Neural cell (in vitro differentiated cells): ENCODE data around the gene CD226. TPM values are rescaled to one million over a fixed set of nuclear protein-coding genes. Genes with fewer than 3 reads are reported as not detected.

Experiments used
- H2AFZ ChIP-seq: fragments of 200-600, 300-800 bp; sonication (generic), shearing (Covaris generic); 2 replicates; pipeline ENCODE4 v1.6.0; 2014; ENCODE audit warnings: low read depth, mild to moderate bottlenecking, antibody characterized with exemption, low read length, moderate library complexity
- H3F3A ChIP-seq: fragments of 200-600 bp; shearing (Covaris generic); 2 replicates; pipeline ENCODE4 v1.6.1; 2016; ENCODE audit warnings: mild to moderate bottlenecking, moderate library complexity, mixed read lengths, antibody characterized with exemption, low read length; ENCODE audit not compliant: insufficient read depth, poor library complexity, severe bottlenecking
- H3K27ac ChIP-seq: fragments of 200-600, 300-800 bp; sonication (generic), shearing (Covaris generic); 2 replicates; pipeline ENCODE4 v1.5.1; 2014; ENCODE audit warnings: mild to moderate bottlenecking, low read length, moderate library complexity
- H3K27me3 ChIP-seq: fragments of 300-800, 200-600 bp; sonication (generic), shearing (Covaris generic); 2 replicates; pipeline ENCODE4 v1.6.0; 2014; ENCODE audit warnings: mild to moderate bottlenecking, low read depth, low read length, moderate library complexity; ENCODE audit not compliant: insufficient read depth
- H3K36me3 ChIP-seq: fragments of 300-800, 200-600 bp; sonication (generic), shearing (Covaris generic); 2 replicates; pipeline ENCODE4 v1.5.1; 2014; ENCODE audit warnings: mild to moderate bottlenecking, antibody characterized with exemption, low read length, moderate library complexity; ENCODE audit not compliant: insufficient read depth
- H3K4me2 ChIP-seq: fragments of 300-800, 200-600 bp; sonication (generic), shearing (Covaris generic); 2 replicates; pipeline ENCODE4 v1.6.0; 2014; ENCODE audit warnings: mild to moderate bottlenecking, low read length
- H3K4me3 ChIP-seq: fragments of 300-800, 200-600 bp; sonication (generic), shearing (Covaris generic); 2 replicates; pipeline ENCODE4 v1.5.1; 2014; ENCODE audit warnings: mild to moderate bottlenecking, low read length, moderate library complexity
- H3K79me2 ChIP-seq: fragments of 200-600 bp; shearing (Covaris generic); replicated peaks from 2 replicates; pipeline ENCODE4 v1.6.0; 2014; ENCODE audit warnings: mild to moderate bottlenecking, low read length, moderate library complexity; ENCODE audit not compliant: insufficient read depth
- H3K9ac ChIP-seq: fragments of 300-800, 200-600 bp; sonication (generic), shearing (Covaris generic); 2 replicates; pipeline ENCODE4 v1.6.1; 2016; ENCODE audit warnings: mild to moderate bottlenecking, low read length, mixed read lengths
- H3K9me2 ChIP-seq: fragments of 200-600 bp; shearing (Covaris generic); 2 replicates; pipeline ENCODE4 v1.6.1; 2016; ENCODE audit warnings: mild to moderate bottlenecking, low read length, mixed read lengths; ENCODE audit not compliant: insufficient read depth
- H3K9me3 ChIP-seq: fragments of 200-600, 300-800 bp; sonication (generic), shearing (Covaris generic); 2 replicates; pipeline ENCODE4 v1.6.1; 2016; ENCODE audit warnings: mild to moderate bottlenecking, mixed run types, low read length, moderate library complexity, mixed read lengths
- H4K20me1 ChIP-seq: fragments of 200-600 bp; shearing (Covaris generic); 2 replicates; pipeline ENCODE4 v1.6.1; 2016; ENCODE audit warnings: mild to moderate bottlenecking, mixed run types; ENCODE audit not compliant: insufficient read depth
- EP300 ChIP-seq: fragments of 450-650 bp; conservative IDR thresholded peaks from 2 replicates; pipeline ENCODE4 v1.6.1; 2014; ENCODE audit warnings: antibody characterized with exemption, mild to moderate bottlenecking, moderate library complexity; ENCODE audit not compliant: poor library complexity, severe bottlenecking
- EZH2 ChIP-seq: fragments of 200-600, 300-800 bp; shearing (Covaris generic), sonication (generic); IDR thresholded peaks from 2 replicates; pipeline ENCODE4 v1.6.1; 2014; ENCODE audit warnings: antibody characterized with exemption, low read length, borderline replicate concordance, mild to moderate bottlenecking; ENCODE audit not compliant: insufficient read depth, poor library complexity, severe bottlenecking
- MXI1 ChIP-seq: fragments of 450-650 bp; conservative IDR thresholded peaks from 2 replicates; pipeline ENCODE4 v1.6.1; 2014; ENCODE audit warnings: antibody characterized with exemption, mild to moderate bottlenecking; ENCODE audit not compliant: poor library complexity, severe bottlenecking
- POLR2AphosphoS5 ChIP-seq: IDR thresholded peaks from 2 replicates; pipeline ENCODE4 v1.6.1; 2012
- RAD21 ChIP-seq: fragments of 450-650 bp; conservative IDR thresholded peaks from 2 replicates; pipeline ENCODE4 v1.6.1; 2014; ENCODE audit warnings: antibody characterized with exemption, mild to moderate bottlenecking, moderate library complexity
- SMC3 ChIP-seq: fragments of 450-650 bp; conservative IDR thresholded peaks from 2 replicates; pipeline ENCODE4 v1.6.1; 2014; ENCODE audit warnings: antibody characterized with exemption, mild to moderate bottlenecking, moderate library complexity; ENCODE audit not compliant: poor library complexity
- TAF1 ChIP-seq: IDR thresholded peaks from 2 replicates; pipeline ENCODE4 v1.6.1; 2012; ENCODE audit warnings: low read depth
- polyA plus RNA-seq: library from polyadenylated mRNA; depleted of rRNA; stranded (reverse); fragments of >200 nt; gene quantifications from 2 replicates; pipeline ENCODE4 v1.2.3, GENCODE V29; 2014
- TF ChIP-seq, protein P1 (sequence below): fragments of 450-650 bp; IDR thresholded peaks from 2 replicates; pipeline ENCODE4 v1.5.1; 2014; ENCODE audit warnings: antibody characterized with exemption, mild to moderate bottlenecking, moderate library complexity; ENCODE audit not compliant: poor library complexity, severe bottlenecking
- TF ChIP-seq, protein P2 (sequence below): IDR thresholded peaks from 2 replicates; pipeline ENCODE4 v1.6.1; 2012; ENCODE audit warnings: borderline replicate concordance

CD226 gene
- polyA plus RNA-seq, 1 donor from 2014 or later = 0.11 TPM

GRCh38 chr18:69845593-69846506 lies 101.8 kb downstream of the CD226 start:
- Histone ChIP-seq H3K4me2 (no peak overlapping the region), H3K27me3 (no peaks in the 10 kb centered on the region), H3K79me2 (no peaks in the 10 kb centered on the region), H3K9ac (no peak overlapping the region), H3K9me2 (no peaks in the 10 kb centered on the region), H2AFZ (no peak overlapping the region), H4K20me1 (no peaks in the 10 kb centered on the region), H3K36me3 (no peaks in the 10 kb centered on the region), H3K27ac (no peak overlapping the region), H3K9me3 (no peaks in the 10 kb centered on the region), H3K4me3 (no peak overlapping the region), H3F3A (no peaks in the 10 kb centered on the region)
- TF ChIP-seq EP300 (no peak), TAF1 (no peak), RAD21 (no peak), MXI1 (no peak), EZH2 (no peak), SMC3 (no peak), POLR2AphosphoS5 (no peak)
- TF ChIP-seq, protein P1, sequence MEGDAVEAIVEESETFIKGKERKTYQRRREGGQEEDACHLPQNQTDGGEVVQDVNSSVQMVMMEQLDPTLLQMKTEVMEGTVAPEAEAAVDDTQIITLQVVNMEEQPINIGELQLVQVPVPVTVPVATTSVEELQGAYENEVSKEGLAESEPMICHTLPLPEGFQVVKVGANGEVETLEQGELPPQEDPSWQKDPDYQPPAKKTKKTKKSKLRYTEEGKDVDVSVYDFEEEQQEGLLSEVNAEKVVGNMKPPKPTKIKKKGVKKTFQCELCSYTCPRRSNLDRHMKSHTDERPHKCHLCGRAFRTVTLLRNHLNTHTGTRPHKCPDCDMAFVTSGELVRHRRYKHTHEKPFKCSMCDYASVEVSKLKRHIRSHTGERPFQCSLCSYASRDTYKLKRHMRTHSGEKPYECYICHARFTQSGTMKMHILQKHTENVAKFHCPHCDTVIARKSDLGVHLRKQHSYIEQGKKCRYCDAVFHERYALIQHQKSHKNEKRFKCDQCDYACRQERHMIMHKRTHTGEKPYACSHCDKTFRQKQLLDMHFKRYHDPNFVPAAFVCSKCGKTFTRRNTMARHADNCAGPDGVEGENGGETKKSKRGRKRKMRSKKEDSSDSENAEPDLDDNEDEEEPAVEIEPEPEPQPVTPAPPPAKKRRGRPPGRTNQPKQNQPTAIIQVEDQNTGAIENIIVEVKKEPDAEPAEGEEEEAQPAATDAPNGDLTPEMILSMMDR = no peak
- TF ChIP-seq, protein P2, sequence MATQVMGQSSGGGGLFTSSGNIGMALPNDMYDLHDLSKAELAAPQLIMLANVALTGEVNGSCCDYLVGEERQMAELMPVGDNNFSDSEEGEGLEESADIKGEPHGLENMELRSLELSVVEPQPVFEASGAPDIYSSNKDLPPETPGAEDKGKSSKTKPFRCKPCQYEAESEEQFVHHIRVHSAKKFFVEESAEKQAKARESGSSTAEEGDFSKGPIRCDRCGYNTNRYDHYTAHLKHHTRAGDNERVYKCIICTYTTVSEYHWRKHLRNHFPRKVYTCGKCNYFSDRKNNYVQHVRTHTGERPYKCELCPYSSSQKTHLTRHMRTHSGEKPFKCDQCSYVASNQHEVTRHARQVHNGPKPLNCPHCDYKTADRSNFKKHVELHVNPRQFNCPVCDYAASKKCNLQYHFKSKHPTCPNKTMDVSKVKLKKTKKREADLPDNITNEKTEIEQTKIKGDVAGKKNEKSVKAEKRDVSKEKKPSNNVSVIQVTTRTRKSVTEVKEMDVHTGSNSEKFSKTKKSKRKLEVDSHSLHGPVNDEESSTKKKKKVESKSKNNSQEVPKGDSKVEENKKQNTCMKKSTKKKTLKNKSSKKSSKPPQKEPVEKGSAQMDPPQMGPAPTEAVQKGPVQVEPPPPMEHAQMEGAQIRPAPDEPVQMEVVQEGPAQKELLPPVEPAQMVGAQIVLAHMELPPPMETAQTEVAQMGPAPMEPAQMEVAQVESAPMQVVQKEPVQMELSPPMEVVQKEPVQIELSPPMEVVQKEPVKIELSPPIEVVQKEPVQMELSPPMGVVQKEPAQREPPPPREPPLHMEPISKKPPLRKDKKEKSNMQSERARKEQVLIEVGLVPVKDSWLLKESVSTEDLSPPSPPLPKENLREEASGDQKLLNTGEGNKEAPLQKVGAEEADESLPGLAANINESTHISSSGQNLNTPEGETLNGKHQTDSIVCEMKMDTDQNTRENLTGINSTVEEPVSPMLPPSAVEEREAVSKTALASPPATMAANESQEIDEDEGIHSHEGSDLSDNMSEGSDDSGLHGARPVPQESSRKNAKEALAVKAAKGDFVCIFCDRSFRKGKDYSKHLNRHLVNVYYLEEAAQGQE = no peak

- Histone ChIP-seq H3K79me2 (no peaks in the 10 kb centered on the region), H3K9ac (no peak overlapping the region), H3K27ac (no peak overlapping the region), H3K4me2 (no peak overlapping the region), H2AFZ (no peak overlapping the region), H3K4me3 (no peak overlapping the region), H3K9me2 (no peaks in the 10 kb centered on the region), H3F3A (no peaks in the 10 kb centered on the region), H3K9me3 (no peaks in the 10 kb centered on the region), H4K20me1 (no peaks in the 10 kb centered on the region), H3K27me3 (no peaks in the 10 kb centered on the region), H3K36me3 (no peaks in the 10 kb centered on the region)
- no peak for TF ChIP-seq SMC3
- no peak for TF ChIP-seq RAD21
- no peak for TF ChIP-seq TAF1
- no peak for TF ChIP-seq MXI1
- TF ChIP-seq EP300 = no peak
- TF ChIP-seq, protein P1 = no peak
Observed at GRCh38 chr18:69844656-69845055, 103.0 kb downstream of the CD226 start.
